HG03039 (cell line): ENCODE results near the gene RAP1A.

Experiments
- ATAC-seq: cut with Tn5 transposase; IDR thresholded peaks from one replicate; pipeline ENCODE4 v1.9.1; 2021; ENCODE audit warnings: mild to moderate bottlenecking, moderate library complexity; ENCODE audit not compliant: unreplicated experiment

Gene RAP1A

DNA sequence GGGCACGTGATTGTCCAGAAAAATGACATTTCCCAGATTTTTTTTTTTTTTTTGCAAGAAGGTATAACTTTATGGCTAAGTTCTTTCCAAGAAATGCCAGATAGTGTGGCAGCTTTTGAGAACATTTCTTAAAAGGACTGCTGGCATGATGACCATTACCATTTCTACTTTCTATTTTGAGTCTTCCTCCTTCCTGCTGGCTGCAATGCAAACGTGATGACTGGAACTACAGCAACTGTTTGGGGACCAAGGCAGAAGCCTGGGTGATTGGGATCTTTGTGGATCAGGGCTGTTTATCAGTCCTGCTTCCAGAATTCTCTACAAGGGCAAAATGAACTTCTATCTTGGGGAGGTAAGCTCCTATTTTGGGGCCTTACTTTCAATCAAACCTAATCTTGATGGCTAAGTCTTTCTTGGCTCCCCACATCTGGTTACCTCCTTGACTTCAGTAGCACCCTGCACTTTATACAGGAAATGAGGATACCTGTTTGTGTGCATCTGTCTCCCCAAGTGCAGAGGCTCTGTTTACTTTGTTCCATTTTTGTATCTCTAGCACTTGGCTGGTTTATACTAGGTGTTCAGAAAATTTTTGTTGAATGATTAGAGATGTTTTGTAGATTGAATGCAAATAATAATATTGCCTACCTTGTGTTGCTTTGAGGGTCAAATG is 132.5 kb downstream of the RAP1A start:
- no peak for ATAC-seq

GRCh38 chr1:111754984-111755330 is 135.4 kb downstream of the RAP1A start:
- ATAC-seq = no peak

- ATAC-seq = peak; percentile 77
These were observed 135.9 kb downstream of the RAP1A start, which contains the start of gene DDX20 for GRCh38 chr1:111755331-111756123. Gene DDX20 (plus strand): TSS chr1:111755901. CDS start chr1:111755925, 24 bp downstream.

DNA sequence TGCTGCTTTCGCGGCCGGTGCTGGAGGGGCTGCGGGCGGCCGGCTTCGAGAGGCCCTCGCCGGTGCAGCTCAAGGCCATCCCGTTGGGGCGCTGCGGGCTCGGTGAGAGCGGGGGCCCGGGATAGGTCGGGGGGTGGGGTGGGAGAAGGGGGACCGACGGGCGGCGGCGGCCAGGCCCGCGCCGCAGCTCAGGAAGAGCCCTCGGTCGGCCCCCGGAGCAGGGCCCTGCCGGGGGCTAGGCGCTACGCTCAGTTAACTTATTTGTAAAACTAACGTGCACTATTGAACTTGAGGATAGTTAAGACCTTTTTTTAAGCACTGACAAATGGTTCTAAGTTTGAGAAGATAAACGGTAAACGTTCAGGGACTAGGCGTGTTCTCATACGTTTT is 136.5 kb downstream of the RAP1A start:
- ATAC-seq = peak; percentile 2

GRCh38 chr1:111758373-111758772 is 138.8 kb downstream of the RAP1A start:
- ATAC-seq = no peak

GRCh38 chr1:111761717-111762116 is 142.1 kb downstream of the RAP1A start:
- no peak for ATAC-seq

DNA sequence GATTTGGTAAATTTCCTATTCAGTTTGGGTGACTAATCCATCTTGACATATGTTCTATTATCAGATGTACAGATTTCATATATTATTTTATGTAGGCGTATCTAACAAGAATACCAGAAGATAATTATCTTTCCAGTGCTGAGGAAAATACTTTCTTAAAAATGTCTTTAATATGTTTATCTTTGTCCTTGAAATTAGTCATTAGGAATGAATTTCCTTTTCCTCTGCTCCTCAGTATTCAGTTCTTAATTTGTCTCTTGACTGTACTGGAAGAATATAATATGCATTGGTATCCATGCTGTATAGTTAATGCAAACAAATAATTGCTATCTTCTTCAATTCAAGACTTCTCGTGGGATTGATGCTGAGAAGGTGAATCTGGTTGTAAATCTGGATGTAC is 142.7 kb downstream of the RAP1A start:
- no peak for ATAC-seq
